ENCODE measurements around the gene NLRX1.
A peak's percentile ranks its signal among the peaks of the same experiment; 100 is the strongest.
"Not testable (repeated sequence)": the region's sequence is repeated elsewhere in the genome, so short reads cannot be mapped to it uniquely, and the experiment has no call there.

NLRX1 gene

GRCh38 chr11:119185981-119186634 lies 17.6 kb downstream of the NLRX1 start:
- no peak for DNase-seq

- no peak for DNase-seq
Measured at GRCh38 chr11:119187123-119187892, 18.8 kb downstream of the NLRX1 start.

- no peak for DNase-seq
Measured at GRCh38 chr11:119188067-119188466, 19.5 kb downstream of the NLRX1 start.

- no peak for DNase-seq
Measured at GRCh38 chr11:119188887-119189286, 20.4 kb downstream of the NLRX1 start.

- no peak for DNase-seq
Measured at GRCh38 chr11:119189393-119189792, 20.9 kb downstream of the NLRX1 start.

GRCh38 chr11:119190531-119190930 lies 22.0 kb downstream of the NLRX1 start:
- DNase-seq: no peak

- DNase-seq: not testable (repeated sequence)
Measured at GRCh38 chr11:119191265-119191664, 22.7 kb downstream of the NLRX1 start.

- DNase-seq: no peak
Measured at GRCh38 chr11:119192111-119192510, 23.6 kb downstream of the NLRX1 start.

- no peak for DNase-seq
Measured at GRCh38 chr11:119193001-119193400, 24.5 kb downstream of the NLRX1 start.

GRCh38 chr11:119193626-119194025 lies 25.1 kb downstream of the NLRX1 start:
- DNase-seq: no peak

GRCh38 chr11:119194811-119195440 lies 26.4 kb downstream of the NLRX1 start:
- DNase-seq: no peak

- no peak for DNase-seq
Measured at GRCh38 chr11:119195680-119196079, 27.2 kb downstream of the NLRX1 start.

GRCh38 chr11:119196833-119197483 lies 28.4 kb downstream of the NLRX1 start:
- peak; percentile 53 for DNase-seq

GRCh38 chr11:119198925-119199324 lies 30.4 kb downstream of the NLRX1 start:
- no peak for DNase-seq

- not testable (repeated sequence) for DNase-seq
Measured at GRCh38 chr11:119201236-119201635, 32.7 kb downstream of the NLRX1 start.

GRCh38 chr11:119202554-119202953 lies 34.0 kb downstream of the NLRX1 start:
- no peak for DNase-seq

GRCh38 chr11:119204066-119204465 lies 35.5 kb downstream of the NLRX1 start:
- DNase-seq: no peak

- DNase-seq: no peak
Measured at GRCh38 chr11:119205080-119205479, 36.6 kb downstream of the NLRX1 start.

GRCh38 chr11:119205574-119206510 lies 37.3 kb downstream of the NLRX1 start, which contains the start of gene CBL:
Gene CBL, plus strand, starts transcription at chr11:119206339. Its CDS starts 79 bp downstream, at chr11:119206418.
- DNase-seq: no peak

GRCh38 chr11:119206511-119207414 lies 38.2 kb downstream of the NLRX1 start:
- no peak for DNase-seq

GRCh38 chr11:119207415-119207960 lies 39.0 kb downstream of the NLRX1 start:
- DNase-seq: no peak

All from NCI-H1436 treated with DMSO at 0.1 percent for 48 hours (cell line).